HepG2 (cell line): Measurements from ENCODE around the gene PDIA6. TPM values are rescaled to one million over a fixed set of nuclear protein-coding genes. Genes with fewer than 3 reads are reported as not detected.

Experiments used
- ATAC-seq: fragments of 200-7000 bp; cut with Tn5 transposase; 3 replicates; pipeline ENCODE4 v1.9.1; 2020; ENCODE audit warnings: mild to moderate bottlenecking, moderate library complexity
- BruUV-seq: library from RNA; stranded (reverse); fragments of 400-500 nt; replicated peaks from 2 replicates; lab custom pipeline; 2021; lab: Mats Ljungman, UMichigan
- CTCF ChIA-PET: fragments of 300-600 bp; formaldehyde crosslinking; extraction: SDS; loops from one replicate; lab custom pipeline; 2021; ENCODE audit warnings: low total read pairs, inconsistent platforms, low intra/inter-chr PET ratio; lab: Yijun Ruan, JAX
- POLR2A ChIA-PET: fragments of 350-600 bp; sonication (Branson Sonifier 250); formaldehyde crosslinking; loops from one replicate; lab custom pipeline; 2020; ENCODE audit warnings: antibody characterized with exemption, inconsistent platforms; lab: Yijun Ruan, JAX
- DNase-seq: peaks from one replicate; pipeline ENCODE4 v3.0.0-alpha.2; 2015; ENCODE audit warnings: low spot score
- FAIRE-seq: peaks from 3 replicates; lab custom pipeline; 2011; peaks lifted over from hg19 to GRCh38; lab: Jason Lieb, UNC
- H2AFZ ChIP-seq: one replicate; pipeline ENCODE4 v1.6.1; 2011; ENCODE audit warnings: low read length, inconsistent platforms
- H3K27ac ChIP-seq: fragments of 300-600 bp; 3 replicates; pipeline ENCODE4 v1.8.0; 2011; ENCODE audit warnings: mixed run types, mild to moderate bottlenecking, mixed read lengths, low read length, inconsistent platforms; ENCODE audit not compliant: insufficient read depth; ENCODE audit errors: extremely low read length
- H3K27me3 ChIP-seq, 2 experiments: fragments of 200-600 bp in 1 of 2; 2 replicates in 1 of 2; 3 replicates in 1 of 2; pipeline versions ENCODE4 v1.6.0 to v1.8.0; 2011; ENCODE audit warnings: low read length in 2 of 2, mild to moderate bottlenecking in 2 of 2, moderate library complexity in 2 of 2, inconsistent platforms in 1 of 2; ENCODE audit not compliant: insufficient read depth in 2 of 2, control insufficient read depth in 1 of 2
- H3K36me3 ChIP-seq, 2 experiments: fragments of 200-600 bp in 1 of 2; replicated peaks in 1 of 2; 2 replicates in 1 of 2; 3 replicates in 1 of 2; pipeline versions ENCODE4 v1.5.1 to v1.8.0; 2011; ENCODE audit warnings: low read length in 2 of 2, inconsistent platforms in 1 of 2; ENCODE audit not compliant: insufficient read depth in 2 of 2, control insufficient read depth in 1 of 2
- H3K4me1 ChIP-seq: 2 replicates; pipeline ENCODE4 v1.5.1; 2012; ENCODE audit warnings: low read length, inconsistent platforms; ENCODE audit not compliant: insufficient read depth
- H3K4me2 ChIP-seq: 2 replicates; pipeline ENCODE4 v1.6.0; 2011; ENCODE audit warnings: low read depth, low read length, inconsistent platforms
- H3K4me3 ChIP-seq, 3 experiments: fragments of 200-600 bp in 1 of 3; sonication (generic), shearing (Covaris generic) in 1 of 3; replicated peaks in 1 of 3; 2 replicates each; pipeline ENCODE4 v1.5.1; 2011 to 2016; ENCODE audit warnings: low read length in 3 of 3, inconsistent platforms in 2 of 3, low read depth in 2 of 3, mild to moderate bottlenecking in 2 of 3, control low read depth in 1 of 3, mixed read lengths in 1 of 3; ENCODE audit not compliant: insufficient read depth in 1 of 3
- H3K79me2 ChIP-seq: one replicate; pipeline ENCODE4 v1.6.1; 2011; ENCODE audit warnings: low read length, inconsistent platforms; ENCODE audit not compliant: insufficient read depth
- H3K9ac ChIP-seq: 2 replicates; pipeline ENCODE4 v1.6.0; 2011; ENCODE audit warnings: mild to moderate bottlenecking, low read depth, low read length, inconsistent platforms; ENCODE audit not compliant: insufficient read depth
- H3K9me3 ChIP-seq: 2 replicates; pipeline ENCODE4 v1.5.1; 2012; ENCODE audit warnings: mild to moderate bottlenecking, low read length
- H4K20me1 ChIP-seq: 2 replicates; pipeline ENCODE4 v1.6.0; 2011; ENCODE audit warnings: inconsistent platforms, mild to moderate bottlenecking, low read length, moderate library complexity; ENCODE audit not compliant: insufficient read depth
- ATF2 ChIP-seq: sonication (generic); formaldehyde crosslinking; IDR thresholded peaks from 2 replicates; pipeline ENCODE4 v1.4.0; 2020; ENCODE audit warnings: missing genetic modification reagents
- BCL6 ChIP-seq: IDR thresholded peaks from 2 replicates; pipeline ENCODE4 v1.6.1; 2016; ENCODE audit warnings: missing genetic modification reagents, missing compliant biosample characterization
- CBFB ChIP-seq: sonication (generic); formaldehyde crosslinking; IDR thresholded peaks from 2 replicates; pipeline ENCODE4 v1.4.0; 2020; ENCODE audit warnings: missing genetic modification reagents
- CENPT ChIP-seq: sonication (generic); formaldehyde crosslinking; IDR thresholded peaks from 2 replicates; pipeline ENCODE4 v1.8.0; 2022; ENCODE audit warnings: low read depth, mild to moderate bottlenecking, moderate library complexity, missing genetic modification reagents
- KLF13 ChIP-seq: sonication (generic); formaldehyde crosslinking; IDR thresholded peaks from 2 replicates; pipeline ENCODE4 v1.4.0; 2020; ENCODE audit warnings: mild to moderate bottlenecking, missing genetic modification reagents
- NR1H2 ChIP-seq: sonication (generic); formaldehyde crosslinking; IDR thresholded peaks from 2 replicates; pipeline ENCODE4 v1.8.1; 2022; ENCODE audit warnings: low read depth, missing genetic modification reagents, borderline replicate concordance
- RORA ChIP-seq: sonication (generic); formaldehyde crosslinking; IDR thresholded peaks from 2 replicates; pipeline ENCODE4 v1.5.0; 2020; ENCODE audit warnings: mild to moderate bottlenecking, missing genetic modification reagents, moderate library complexity
- SIN3B ChIP-seq: fragments of 150-350 bp; IDR thresholded peaks from 2 replicates; pipeline ENCODE4 v1.6.1; 2014; ENCODE audit warnings: low read length
- SOX6 ChIP-seq, 2 experiments: fragments of 450-650 bp in 1 of 2; sonication (generic) in 1 of 2; formaldehyde crosslinking in 1 of 2; IDR thresholded peaks; 2 replicates each; pipeline versions ENCODE4 v1.4.0 to v1.6.1; 2017 to 2020; ENCODE audit warnings: antibody characterized with exemption in 1 of 2, mild to moderate bottlenecking in 1 of 2, missing genetic modification reagents in 1 of 2
- TBX3 ChIP-seq: fragments of 450-650 bp; IDR thresholded peaks from 2 replicates; pipeline ENCODE4 v1.6.1; 2017; ENCODE audit warnings: antibody characterized with exemption, mild to moderate bottlenecking, inconsistent platforms, borderline replicate concordance
- TCF7 ChIP-seq: sonication (generic); IDR thresholded peaks from 2 replicates; pipeline ENCODE4 v1.6.1; 2016; ENCODE audit warnings: antibody characterized with exemption, low read depth
- ZNF12 ChIP-seq: sonication (generic); formaldehyde crosslinking; IDR thresholded peaks from 2 replicates; pipeline ENCODE4 v1.5.0; 2020; ENCODE audit warnings: missing genetic modification reagents
- ZNF558 ChIP-seq: sonication (generic); formaldehyde crosslinking; IDR thresholded peaks from 2 replicates; pipeline ENCODE4 v1.9.0; 2022; ENCODE audit warnings: mild to moderate bottlenecking, missing genetic modification reagents, borderline replicate concordance
- ZSCAN30 ChIP-seq: sonication (generic); formaldehyde crosslinking; IDR thresholded peaks from 2 replicates; pipeline ENCODE4 v1.5.0; 2020; ENCODE audit warnings: mild to moderate bottlenecking, missing genetic modification reagents
- WGBS: methylation state at CpG from one replicate; pipeline ENCODE4 v1.1.6; 2017; ENCODE audit warnings: low lambda C conversion rate; 5-methylcytosine and 5-hydroxymethylcytosine counted together
- in situ Hi-C: cut with HindIII; loops from 2 replicates; pipeline ENCODE4 v1.10.0; 2017; ENCODE audit warnings: low pct_unique_long_range_greater_than_20kb; ENCODE audit not compliant: extremely low pct_ligation_motif_present
- intact Hi-C: fragments of 100-400 bp; cut with micrococcal nuclease; formaldehyde crosslinking; loops from one replicate; pipeline ENCODE4 v1.10.0; 2022; ENCODE audit not compliant: unreplicated experiment
- polyA plus RNA-seq, 8 experiments: library from polyadenylated mRNA; depleted of rRNA in 3 of 8; stranded (reverse) in 7 of 8; unstranded in 1 of 8; fragments of >200 nt; fragmentation: Illumina TruSeq in 4 of 8; extraction: Trizol in 4 of 8; gene quantifications; 2 replicates each; pipeline versions ENCODE4 v1.2.1 to v1.2.3, GENCODE V29; 2011 to 2016; ENCODE audit warnings: low read depth in 4 of 8, missing spikeins in 1 of 8, mixed read lengths in 1 of 8; ENCODE audit not compliant: insufficient read depth in 1 of 8
- total RNA-seq, 5 experiments: library from RNA; depleted of rRNA; stranded (reverse); fragments of >200 nt; fragmentation: Illumina TruSeq; extraction: Trizol; gene quantifications; 2 replicates each; pipeline ENCODE4 v1.2.3, GENCODE V29; 2016; ENCODE audit warnings: low read depth in 1 of 5
- TF ChIP-seq, protein P1 (sequence below): IDR thresholded peaks from 2 replicates; pipeline ENCODE4 v1.6.1; 2016; ENCODE audit warnings: mild to moderate bottlenecking
- TF ChIP-seq, protein P2 (sequence below): IDR thresholded peaks from 2 replicates; pipeline ENCODE4 v1.6.1; 2016; ENCODE audit warnings: low read depth, borderline replicate concordance
- TF ChIP-seq, protein P3 (sequence below): sonication (generic); formaldehyde crosslinking; IDR thresholded peaks from 2 replicates; pipeline ENCODE4 v1.4.0; 2020; ENCODE audit warnings: mild to moderate bottlenecking, missing genetic modification reagents
- TF ChIP-seq, protein P4 (sequence below): sonication (generic); formaldehyde crosslinking; IDR thresholded peaks from 2 replicates; pipeline ENCODE4 v1.4.0; 2020; ENCODE audit warnings: missing genetic modification reagents

Gene PDIA6
- total and polyA plus RNA-seq, 2 of the 13 experiments (the other 11 are each of a cell fraction or from before 2014, with no cell fraction given) = 586 to 642 TPM

GRCh38 chr2:10771786-10772185 is 40.8 kb downstream of the PDIA6 start (continued):
- TF ChIP-seq RORA (CRISPR knock-in tag) = no peak

DNA sequence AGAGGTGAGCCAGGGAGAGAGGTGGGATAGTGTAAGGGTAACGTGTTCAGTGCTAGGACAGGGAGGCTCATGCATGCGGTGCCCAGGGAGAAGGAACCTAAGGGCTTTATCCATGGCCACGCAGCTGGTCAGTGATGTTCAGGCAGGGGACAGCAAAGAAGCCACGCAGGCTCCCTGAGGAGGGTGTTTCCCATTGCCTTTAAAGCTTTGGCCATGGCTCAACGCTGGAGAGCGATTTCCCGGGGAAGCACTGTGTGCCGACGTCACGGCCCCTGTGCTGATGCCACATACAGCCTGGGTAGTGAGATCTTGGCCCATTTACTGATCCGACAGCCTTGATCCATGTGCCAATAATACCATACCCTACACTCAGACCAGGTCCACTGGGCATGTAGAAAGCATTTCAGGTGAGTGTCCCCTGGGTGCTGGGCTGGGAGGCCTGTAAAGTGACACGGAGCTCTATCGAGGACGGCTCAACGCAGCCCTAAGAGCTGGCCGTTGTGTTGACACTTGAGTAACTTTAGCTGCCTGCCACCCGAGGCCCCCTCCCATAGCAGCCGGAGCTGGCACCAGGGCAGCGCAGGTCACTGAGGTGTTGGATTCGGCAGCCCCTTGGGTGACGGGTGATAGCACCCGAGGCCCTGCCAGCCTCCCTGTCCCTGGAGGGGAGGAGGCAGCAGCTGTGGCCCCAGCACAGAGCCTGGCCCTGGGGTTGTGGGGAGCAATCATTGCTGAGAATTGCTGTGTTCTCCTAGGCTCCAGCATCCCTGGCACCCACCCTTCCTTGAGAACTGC is 41.4 kb downstream of the PDIA6 start:
- CTCF ChIA-PET = no interaction called here
- intact Hi-C loops = no loop called here

More for the DNA sequence above, 41.4 kb downstream of the PDIA6 start:
- no peaks in the 10 kb centered on the region for H3K4me1 ChIP-seq
- no peak overlapping the region for H3K27ac ChIP-seq
- no peaks in the 10 kb centered on the region; the same call in 1 of the 2 replicates for H4K20me1 ChIP-seq
- peaks cover 5 to 35% of the 10 kb centered on the region in 2 experiments; a peak in 2 of 5 replicates for H3K27me3 ChIP-seq
- FAIRE-seq (no peak), ATAC-seq (no peak), DNase-seq (no peak)
- H3K9ac ChIP-seq = no peak overlapping the region
- H3K79me2 ChIP-seq = no peaks in the 10 kb centered on the region
- POLR2A ChIA-PET = no interaction called here
- 66% methylated on average over 19 of the region's 22 CpGs for WGBS
- TF ChIP-seq ZSCAN30 (CRISPR knock-in tag) = no peak
- TF ChIP-seq BCL6 (CRISPR knock-in tag) = no peak
- TF ChIP-seq, protein P1, sequence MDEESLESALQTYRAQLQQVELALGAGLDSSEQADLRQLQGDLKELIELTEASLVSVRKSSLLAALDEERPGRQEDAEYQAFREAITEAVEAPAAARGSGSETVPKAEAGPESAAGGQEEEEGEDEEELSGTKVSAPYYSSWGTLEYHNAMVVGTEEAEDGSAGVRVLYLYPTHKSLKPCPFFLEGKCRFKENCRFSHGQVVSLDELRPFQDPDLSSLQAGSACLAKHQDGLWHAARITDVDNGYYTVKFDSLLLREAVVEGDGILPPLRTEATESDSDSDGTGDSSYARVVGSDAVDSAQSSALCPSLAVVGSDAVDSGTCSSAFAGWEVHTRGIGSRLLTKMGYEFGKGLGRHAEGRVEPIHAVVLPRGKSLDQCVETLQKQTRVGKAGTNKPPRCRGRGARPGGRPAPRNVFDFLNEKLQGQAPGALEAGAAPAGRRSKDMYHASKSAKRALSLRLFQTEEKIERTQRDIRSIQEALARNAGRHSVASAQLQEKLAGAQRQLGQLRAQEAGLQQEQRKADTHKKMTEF = no peak
- TF ChIP-seq SOX6 (IDR thresholded peaks at IDR 0.05) = no peak
- no peak for TF ChIP-seq SOX6 (CRISPR knock-in tag; IDR thresholded peaks at IDR 0.05)
- no peak for TF ChIP-seq ZNF12
- TF ChIP-seq CENPT (CRISPR knock-in tag) = no peak
- TF ChIP-seq KLF13 = no peak
- no peak for TF ChIP-seq ATF2 (CRISPR knock-in tag)
- TF ChIP-seq, protein P2, sequence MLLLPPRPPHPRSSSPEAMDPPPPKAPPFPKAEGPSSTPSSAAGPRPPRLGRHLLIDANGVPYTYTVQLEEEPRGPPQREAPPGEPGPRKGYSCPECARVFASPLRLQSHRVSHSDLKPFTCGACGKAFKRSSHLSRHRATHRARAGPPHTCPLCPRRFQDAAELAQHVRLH = no peak
- no peak for TF ChIP-seq NR1H2 (CRISPR knock-in tag)
- no peak for TF ChIP-seq TBX3
- TF ChIP-seq SIN3B = no peak
- TF ChIP-seq, protein P3, sequence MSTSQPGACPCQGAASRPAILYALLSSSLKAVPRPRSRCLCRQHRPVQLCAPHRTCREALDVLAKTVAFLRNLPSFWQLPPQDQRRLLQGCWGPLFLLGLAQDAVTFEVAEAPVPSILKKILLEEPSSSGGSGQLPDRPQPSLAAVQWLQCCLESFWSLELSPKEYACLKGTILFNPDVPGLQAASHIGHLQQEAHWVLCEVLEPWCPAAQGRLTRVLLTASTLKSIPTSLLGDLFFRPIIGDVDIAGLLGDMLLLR (CRISPR knock-in tag) = no peak
- TF ChIP-seq ZNF558 (CRISPR knock-in tag) = no peak
- TF ChIP-seq, protein P4, sequence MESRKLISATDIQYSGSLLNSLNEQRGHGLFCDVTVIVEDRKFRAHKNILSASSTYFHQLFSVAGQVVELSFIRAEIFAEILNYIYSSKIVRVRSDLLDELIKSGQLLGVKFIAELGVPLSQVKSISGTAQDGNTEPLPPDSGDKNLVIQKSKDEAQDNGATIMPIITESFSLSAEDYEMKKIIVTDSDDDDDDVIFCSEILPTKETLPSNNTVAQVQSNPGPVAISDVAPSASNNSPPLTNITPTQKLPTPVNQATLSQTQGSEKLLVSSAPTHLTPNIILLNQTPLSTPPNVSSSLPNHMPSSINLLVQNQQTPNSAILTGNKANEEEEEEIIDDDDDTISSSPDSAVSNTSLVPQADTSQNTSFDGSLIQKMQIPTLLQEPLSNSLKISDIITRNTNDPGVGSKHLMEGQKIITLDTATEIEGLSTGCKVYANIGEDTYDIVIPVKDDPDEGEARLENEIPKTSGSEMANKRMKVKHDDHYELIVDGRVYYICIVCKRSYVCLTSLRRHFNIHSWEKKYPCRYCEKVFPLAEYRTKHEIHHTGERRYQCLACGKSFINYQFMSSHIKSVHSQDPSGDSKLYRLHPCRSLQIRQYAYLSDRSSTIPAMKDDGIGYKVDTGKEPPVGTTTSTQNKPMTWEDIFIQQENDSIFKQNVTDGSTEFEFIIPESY (CRISPR knock-in tag) = no peak
- TF ChIP-seq TCF7 = no peak
- TF ChIP-seq CBFB (CRISPR knock-in tag) = no peak
- H3K9me3 ChIP-seq = no peaks in the 10 kb centered on the region
- no peak overlapping the region for H2AFZ ChIP-seq
- H3K36me3 ChIP-seq = no peaks in the 10 kb centered on the region
- no peak overlapping the region for H3K4me3 ChIP-seq
- in situ Hi-C loops = no loop called here
- H3K4me2 ChIP-seq = no peak overlapping the region
- BruUV-seq = no TSS peak
